ENCODE measurements around the gene PLCH1. TPM values are rescaled to one million over a fixed set of nuclear protein-coding genes. Genes with fewer than 3 reads are reported as not detected.

PLCH1 gene
- total RNA-seq, 1 donor from 2014 or later = 20.9 TPM

GRCh38 chr3:155457591-155457990 lies 287.3 kb downstream of the PLCH1 start:
- Mint-ChIP-seq H3K36me3 (ENCODE audit: low read depth, unreplicated experiment) (peaks cover 3% of the 10 kb centered on the region), H3K27me3 (ENCODE audit: unreplicated experiment) (no peaks in the 10 kb centered on the region), H3K27ac (ENCODE audit: unreplicated experiment) (no peak overlapping the region)

GRCh38 chr3:155455765-155456164 lies 289.1 kb downstream of the PLCH1 start:
- TF ChIP-seq CTCF (IDR thresholded peaks at IDR 0.05; ENCODE audit: unreplicated experiment) = no peak
- H3K9me3 Mint-ChIP-seq (ENCODE audit: unreplicated experiment) = no peaks in the 10 kb centered on the region

More at GRCh38 chr3:155457591-155457990, 287.3 kb downstream of the PLCH1 start:
- DNase-seq (ENCODE audit: low spot score) = no peak
- no peak for TF ChIP-seq CTCF (IDR thresholded peaks at IDR 0.05; ENCODE audit: unreplicated experiment)
- Mint-ChIP-seq H3K9me3 (ENCODE audit: unreplicated experiment) (no peaks in the 10 kb centered on the region), H3K4me1 (ENCODE audit: unreplicated experiment) (no peaks in the 10 kb centered on the region), H3K4me3 (ENCODE audit: unreplicated experiment) (no peak overlapping the region)

GRCh38 chr3:155453512-155453911 lies 291.4 kb downstream of the PLCH1 start:
- H3K27ac Mint-ChIP-seq (ENCODE audit: unreplicated experiment) = no peak overlapping the region
- no peaks in the 10 kb centered on the region for H3K27me3 Mint-ChIP-seq (ENCODE audit: unreplicated experiment)
- H3K9me3 Mint-ChIP-seq (ENCODE audit: unreplicated experiment) = no peaks in the 10 kb centered on the region
- no peak for TF ChIP-seq CTCF (IDR thresholded peaks at IDR 0.05; ENCODE audit: unreplicated experiment)
- no peak for DNase-seq (ENCODE audit: low spot score)
- peaks cover 3% of the 10 kb centered on the region for H3K4me1 Mint-ChIP-seq (ENCODE audit: unreplicated experiment)
- H3K36me3 Mint-ChIP-seq (ENCODE audit: low read depth, unreplicated experiment) = no peaks in the 10 kb centered on the region
- no peak overlapping the region for H3K4me3 Mint-ChIP-seq (ENCODE audit: unreplicated experiment)

More at GRCh38 chr3:155455765-155456164, 289.1 kb downstream of the PLCH1 start:
- Mint-ChIP-seq H3K27ac (ENCODE audit: unreplicated experiment) (no peak overlapping the region), H3K36me3 (ENCODE audit: low read depth, unreplicated experiment) (no peaks in the 10 kb centered on the region), H3K4me1 (ENCODE audit: unreplicated experiment) (no peaks in the 10 kb centered on the region), H3K27me3 (ENCODE audit: unreplicated experiment) (no peaks in the 10 kb centered on the region), H3K4me3 (ENCODE audit: unreplicated experiment) (no peak overlapping the region)
- no peak for DNase-seq (ENCODE audit: low spot score)

- Mint-ChIP-seq H3K4me3 (ENCODE audit: unreplicated experiment) (no peak overlapping the region), H3K36me3 (ENCODE audit: low read depth, unreplicated experiment) (no peaks in the 10 kb centered on the region), H3K27me3 (ENCODE audit: unreplicated experiment) (no peaks in the 10 kb centered on the region), H3K4me1 (ENCODE audit: unreplicated experiment) (peaks cover 3% of the 10 kb centered on the region), H3K27ac (ENCODE audit: unreplicated experiment) (no peak overlapping the region), H3K9me3 (ENCODE audit: unreplicated experiment) (no peaks in the 10 kb centered on the region)
- DNase-seq (ENCODE audit: low spot score) = no peak
- TF ChIP-seq CTCF (IDR thresholded peaks at IDR 0.05; ENCODE audit: unreplicated experiment) = no peak
These were observed 295.1 kb downstream of the PLCH1 start for GRCh38 chr3:155449613-155450267.

- no peak for TF ChIP-seq CTCF (IDR thresholded peaks at IDR 0.05; ENCODE audit: unreplicated experiment)
- DNase-seq (ENCODE audit: low spot score) = no peak
- no peak overlapping the region for H3K4me3 Mint-ChIP-seq (ENCODE audit: unreplicated experiment)
- peaks cover 3% of the 10 kb centered on the region for H3K4me1 Mint-ChIP-seq (ENCODE audit: unreplicated experiment)
- no peaks in the 10 kb centered on the region for H3K36me3 Mint-ChIP-seq (ENCODE audit: low read depth, unreplicated experiment)
- no peaks in the 10 kb centered on the region for H3K9me3 Mint-ChIP-seq (ENCODE audit: unreplicated experiment)
- no peaks in the 10 kb centered on the region for H3K27me3 Mint-ChIP-seq (ENCODE audit: unreplicated experiment)
- H3K27ac Mint-ChIP-seq (ENCODE audit: unreplicated experiment) = no peak overlapping the region
These were observed 296.3 kb downstream of the PLCH1 start for GRCh38 chr3:155448531-155448930.

All from endothelial cell (in vitro differentiated cells).